Cardiac fibroblast (primary cell): ENCODE results near the gene TSPAN15.

Source experiments
- DNase-seq, 2 donors: peaks; one replicate each; pipeline versions ENCODE4 v3.0.0 to v3.0.0-alpha.2; 2010; ENCODE audit warnings: low read depth in 2 of 2
- H3K4me3 ChIP-seq, 2 donors: replicated peaks in 1 of 2; 1 replicate in 1 of 2; 2 replicates in 1 of 2; pipeline ENCODE4 v1.5.1; 2011; ENCODE audit warnings: low read depth in 2 of 2, low read length in 2 of 2, mild to moderate bottlenecking in 2 of 2, moderate library complexity in 1 of 2
- TF ChIP-seq, protein P1 (sequence below): IDR thresholded peaks from one replicate; pipeline ENCODE4 v1.5.1; 2011; ENCODE audit warnings: low read depth, mild to moderate bottlenecking, low read length, inconsistent platforms

Gene TSPAN15

GRCh38 chr10:69497611-69498390, 46.5 kb downstream of the TSPAN15 start:
- no peak for DNase-seq
- H3K4me3 ChIP-seq, result no peak overlapping the region
- TF ChIP-seq, protein P1, sequence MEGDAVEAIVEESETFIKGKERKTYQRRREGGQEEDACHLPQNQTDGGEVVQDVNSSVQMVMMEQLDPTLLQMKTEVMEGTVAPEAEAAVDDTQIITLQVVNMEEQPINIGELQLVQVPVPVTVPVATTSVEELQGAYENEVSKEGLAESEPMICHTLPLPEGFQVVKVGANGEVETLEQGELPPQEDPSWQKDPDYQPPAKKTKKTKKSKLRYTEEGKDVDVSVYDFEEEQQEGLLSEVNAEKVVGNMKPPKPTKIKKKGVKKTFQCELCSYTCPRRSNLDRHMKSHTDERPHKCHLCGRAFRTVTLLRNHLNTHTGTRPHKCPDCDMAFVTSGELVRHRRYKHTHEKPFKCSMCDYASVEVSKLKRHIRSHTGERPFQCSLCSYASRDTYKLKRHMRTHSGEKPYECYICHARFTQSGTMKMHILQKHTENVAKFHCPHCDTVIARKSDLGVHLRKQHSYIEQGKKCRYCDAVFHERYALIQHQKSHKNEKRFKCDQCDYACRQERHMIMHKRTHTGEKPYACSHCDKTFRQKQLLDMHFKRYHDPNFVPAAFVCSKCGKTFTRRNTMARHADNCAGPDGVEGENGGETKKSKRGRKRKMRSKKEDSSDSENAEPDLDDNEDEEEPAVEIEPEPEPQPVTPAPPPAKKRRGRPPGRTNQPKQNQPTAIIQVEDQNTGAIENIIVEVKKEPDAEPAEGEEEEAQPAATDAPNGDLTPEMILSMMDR, result no peak

DNA sequence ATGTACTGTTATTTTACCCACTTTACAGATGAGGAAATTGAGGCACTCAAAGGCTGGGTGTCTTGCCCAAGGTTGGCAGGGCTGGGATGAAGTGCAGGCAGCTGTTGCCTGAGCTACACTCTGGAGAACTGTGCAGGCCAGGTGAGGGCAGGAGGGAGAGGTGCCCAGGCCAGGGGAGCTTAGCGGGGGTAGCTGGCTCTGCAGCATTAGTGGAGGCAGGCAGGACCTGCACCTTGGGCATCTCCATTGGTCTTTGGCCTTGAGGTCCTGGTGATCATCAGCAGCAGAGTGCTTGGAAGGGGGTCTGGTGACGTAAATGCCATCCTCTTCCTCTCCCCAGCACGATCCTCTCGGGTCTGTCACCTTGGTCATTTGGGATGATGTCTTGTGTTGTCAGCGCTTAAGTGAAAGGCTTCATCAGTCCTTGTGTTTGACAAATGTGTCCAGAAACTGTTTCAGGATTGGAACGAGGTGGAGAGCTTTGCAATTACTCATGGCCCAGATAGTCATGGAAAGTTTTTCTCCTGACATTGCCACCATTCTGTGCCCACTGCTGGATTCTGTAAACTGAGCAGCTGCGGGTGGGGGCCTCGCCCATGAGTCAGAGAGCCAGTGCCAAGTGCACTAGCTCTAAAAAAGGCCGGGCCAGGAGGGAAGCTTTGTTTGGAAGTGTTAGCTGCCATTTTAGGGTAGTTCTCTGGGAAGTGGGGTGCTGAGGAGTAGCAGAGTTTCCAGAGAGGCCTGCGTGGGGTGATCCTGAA, 47.6 kb downstream of the TSPAN15 start:
- TF ChIP-seq, protein P1, result no peak
- H3K4me3 ChIP-seq, result no peak overlapping the region
- no peak for DNase-seq

GRCh38 chr10:69499726-69500689, 48.7 kb downstream of the TSPAN15 start:
- no peak for DNase-seq
- TF ChIP-seq, protein P1, result no peak
- no peak overlapping the region for H3K4me3 ChIP-seq

GRCh38 chr10:69500864-69501468, 49.7 kb downstream of the TSPAN15 start:
- DNase-seq, result no peak
- no peak overlapping the region for H3K4me3 ChIP-seq
- TF ChIP-seq, protein P1, result no peak

GRCh38 chr10:69501657-69502056, 50.4 kb downstream of the TSPAN15 start:
- TF ChIP-seq, protein P1, result no peak
- DNase-seq, result no peak
- H3K4me3 ChIP-seq, result no peak overlapping the region

- no peak for DNase-seq
- no peak overlapping the region for H3K4me3 ChIP-seq
- TF ChIP-seq, protein P1, result no peak
Observed at GRCh38 chr10:69502589-69502988, 51.3 kb downstream of the TSPAN15 start.
